ENCODE results near the gene PODNL1.

PODNL1 gene

GRCh38 chr19:13881251-13881691 is 56.9 kb downstream of the PODNL1 start:
- Histone ChIP-seq H2AFZ (ENCODE audit: low read depth, low read length) (no peak overlapping the region), H3K27me3 (ENCODE audit: insufficient read depth, low read length, poor library complexity) (no peaks in the 10 kb centered on the region), H3K4me3 (ENCODE audit: low read depth in 1 of 2, low read length in 2 of 2) (peak overlapping the region in 1 of 2 experiments; percentile 50; a peak in 2 of 4 replicates), H3K27ac (ENCODE audit: low read length) (peak overlapping the region; percentile 99), H3K9ac (ENCODE audit: low read depth, low read length) (peak overlapping the region; percentile 55), H3K9me3 (ENCODE audit: insufficient read depth, low read length, severe bottlenecking) (no peaks in the 10 kb centered on the region), H4K20me1 (ENCODE audit: insufficient read depth, low read length) (no peaks in the 10 kb centered on the region), H3K4me2 (ENCODE audit: insufficient read depth, low read length) (peak overlapping the region; percentile 76), H3K4me1 (ENCODE audit: insufficient read depth, low read length) (peaks cover 52% of the 10 kb centered on the region), H3K79me2 (ENCODE audit: insufficient read depth, low read length) (no peaks in the 10 kb centered on the region), H3K36me3 (ENCODE audit: insufficient read depth, low read length) (peaks cover 10% of the 10 kb centered on the region; the same call in 1 of the 2 replicates)
- TF ChIP-seq EZH2 (IDR thresholded peaks at IDR 0.05; ENCODE audit: borderline replicate concordance, low read depth, low read length, severe bottlenecking) (no peak), CTCF (IDR thresholded peaks at IDR 0.05; ENCODE audit: borderline replicate concordance, extremely low read depth, low read length, poor library complexity, severe bottlenecking) (no peak)
- ATAC-seq (ENCODE audit: insufficient read depth, low read depth) (peak; percentile 29), DNase-seq (peak; percentile 83)

Data from DND-41 (cell line).